DOHH2 (cell line): ENCODE measurements around the gene PIGR.

Experiments
- CTCF ChIP-seq: fragments of 200-600 bp; sonication (generic); IDR thresholded peaks from one replicate; pipeline ENCODE4 v1.5.1; 2014; ENCODE audit warnings: antibody characterized with exemption, mild to moderate bottlenecking, low read depth, low read length; ENCODE audit not compliant: poor library complexity, severe bottlenecking
- EZH2phosphoT487 ChIP-seq: fragments of 200-600 bp; sonication (generic); IDR thresholded peaks from 2 replicates; pipeline ENCODE4 v1.6.1; 2017; ENCODE audit warnings: borderline replicate concordance, mild to moderate bottlenecking, antibody characterized with exemption, low read length, moderate library complexity, mixed read lengths

- TF ChIP-seq CTCF (no peak), EZH2phosphoT487 (no peak)
These were observed 58.6 kb downstream of the PIGR start for GRCh38 chr1:206887701-206888100.
